K562 (cell line): ENCODE data around the gene ZNF528. TPM values are rescaled to one million over a fixed set of nuclear protein-coding genes. Genes with fewer than 3 reads are reported as not detected.
A peak's percentile ranks its signal among the peaks of the same experiment; 100 is the strongest.

Experiments used
- CBX5 ChIP-seq: IDR thresholded peaks from 2 replicates; pipeline ENCODE4 v1.6.1; 2014; ENCODE audit warnings: low read depth, borderline replicate concordance
- CREM ChIP-seq: IDR thresholded peaks from 2 replicates; pipeline ENCODE4 v1.6.1; 2014; ENCODE audit warnings: antibody characterized with exemption, low read depth
- ELK1 ChIP-seq: sonication (generic); formaldehyde crosslinking; IDR thresholded peaks from 2 replicates; pipeline ENCODE4 v1.8.1; 2022; ENCODE audit warnings: missing genetic modification reagents
- ETS2 ChIP-seq: IDR thresholded peaks from 2 replicates; pipeline ENCODE4 v1.6.1; 2016; ENCODE audit warnings: borderline replicate concordance, missing genetic modification characterization, mild to moderate bottlenecking, moderate library complexity, missing compliant biosample characterization; ENCODE audit not compliant: poor library complexity, severe bottlenecking
- ETV1 ChIP-seq: fragments of 450-650 bp; conservative IDR thresholded peaks from 2 replicates; pipeline ENCODE4 v1.6.1; 2016; ENCODE audit warnings: missing genetic modification characterization, control low read depth, low read depth, missing compliant biosample characterization
- ETV6 ChIP-seq, 3 experiments: fragments of 150-350 bp in 1 of 3; sonication (generic) in 1 of 3; formaldehyde crosslinking in 1 of 3; IDR thresholded peaks; 2 replicates each; pipeline versions ENCODE4 v1.6.1 to v1.8.0; 2014 to 2022; ENCODE audit warnings: borderline replicate concordance in 2 of 3, low read depth in 2 of 3, antibody characterized with exemption in 1 of 3, low read length in 1 of 3, mild to moderate bottlenecking in 1 of 3, missing genetic modification reagents in 1 of 3
- HBP1 ChIP-seq: fragments of 450-650 bp; formaldehyde crosslinking; IDR thresholded peaks from 2 replicates; pipeline ENCODE4 v1.4.0; 2022; ENCODE audit warnings: missing genetic modification characterization
- HNRNPLL ChIP-seq: fragments of 200-400 bp; formaldehyde crosslinking; IDR thresholded peaks from 2 replicates; pipeline ENCODE4 v1.6.1; 2017; ENCODE audit warnings: low read length, low read depth, mild to moderate bottlenecking; ENCODE audit not compliant: poor library complexity, severe bottlenecking
- NRF1 ChIP-seq, 2 experiments: fragments of 450-650 bp; IDR thresholded peaks in 1 of 2; conservative IDR thresholded peaks in 1 of 2; 2 replicates each; pipeline ENCODE4 v1.6.1; 2014; ENCODE audit warnings: mild to moderate bottlenecking in 2 of 2
- PHF20 ChIP-seq: fragments of 450-650 bp; IDR thresholded peaks from 2 replicates; pipeline ENCODE4 v1.6.1; 2018; ENCODE audit not compliant: partially characterized antibody
- PHF8 ChIP-seq: fragments of 200-600 bp; sonication (generic); IDR thresholded peaks from 2 replicates; pipeline ENCODE4 v1.6.1; 2012; ENCODE audit warnings: mixed run types, mild to moderate bottlenecking, inconsistent platforms, low read length, moderate library complexity, borderline replicate concordance
- POLR2G ChIP-seq: fragments of 200-400 bp; formaldehyde crosslinking; IDR thresholded peaks from 2 replicates; pipeline ENCODE4 v1.6.1; 2017; ENCODE audit warnings: low read depth, mild to moderate bottlenecking, antibody characterized with exemption, low read length, moderate library complexity
- RBM39 ChIP-seq: fragments of 200-400 bp; formaldehyde crosslinking; optimal IDR thresholded peaks from 2 replicates; pipeline ENCODE3; 2018; ENCODE audit warnings: low read depth, low read length
- ZBTB11 ChIP-seq, 3 experiments: fragments of 200-800 bp in 1 of 3; fragments of 250-450 bp in 1 of 3; fragments of 450-650 bp in 1 of 3; sonication (Bioruptor Pico) in 1 of 3; sonication (Bioruptor generic) in 1 of 3; formaldehyde crosslinking in 1 of 3; IDR thresholded peaks; 2 replicates each; pipeline versions ENCODE4 v1.6.1 to v1.8.0; 2016 to 2022; ENCODE audit warnings: mild to moderate bottlenecking in 2 of 3, missing genetic modification characterization in 2 of 3, missing compliant biosample characterization in 1 of 3, moderate library complexity in 1 of 3
- ZNF133 ChIP-seq: fragments of 250-450 bp; sonication (Bioruptor Pico); IDR thresholded peaks from 2 replicates; pipeline ENCODE4 v1.4.0; 2020; ENCODE audit warnings: mild to moderate bottlenecking
- ZNF253 ChIP-seq: fragments of 250-450 bp; sonication (Bioruptor Pico); conservative IDR thresholded peaks from 2 replicates; pipeline ENCODE4 v1.6.1; 2021; ENCODE audit warnings: mild to moderate bottlenecking
- ZNF311 ChIP-seq: fragments of 250-450 bp; sonication (Bioruptor Pico); IDR thresholded peaks from 2 replicates; pipeline ENCODE4 v1.4.0; 2020; ENCODE audit warnings: mild to moderate bottlenecking, moderate library complexity
- polyA plus RNA-seq, 8 experiments: library from polyadenylated mRNA; depleted of rRNA in 4 of 8; stranded (reverse) in 5 of 8; unstranded in 3 of 8; fragments of >200 nt; fragmentation: Nextera tagmentation in 2 of 8; fragmentation: Illumina TruSeq in 1 of 8; extraction: Ambion mirVana in 2 of 8; extraction: Trizol in 1 of 8; gene quantifications; 2 replicates each; pipeline versions ENCODE4 v1.2.1 to v1.2.3, GENCODE V29; 2011 to 2014; ENCODE audit warnings: inconsistent platforms in 1 of 8, missing spikeins in 1 of 8
- total RNA-seq, 7 experiments: library from RNA; depleted of rRNA in 6 of 7; stranded (reverse); fragments of >200 nt in 6 of 7; fragmentation: Illumina TruSeq in 2 of 7; extraction: Trizol in 2 of 7; gene quantifications; 2 replicates each; pipeline versions ENCODE4 v1.2.1 to v1.2.3, GENCODE V29; 2011 to 2021; ENCODE audit warnings: low replicate concordance in 1 of 7
- TF ChIP-seq, protein P1 (sequence below): fragments of 450-650 bp; conservative IDR thresholded peaks from 2 replicates; pipeline ENCODE4 v1.6.1; 2016; ENCODE audit warnings: missing genetic modification characterization, low read depth, mild to moderate bottlenecking, control low read depth, missing compliant biosample characterization

ZNF528 gene
- total and polyA plus RNA-seq, 9 of the 15 experiments (the other 6 are each of a cell fraction or from before 2014, with no cell fraction given): 1.2 to 3.9 (median 2.4) TPM

GRCh38 chr19:52397310-52398080, at the start of gene ZNF528 (continued):
- TF ChIP-seq ETV1 (tag) (peak; percentile 64), NRF1 (conservative IDR thresholded peaks at IDR 0.05 in 1 of 2, IDR thresholded peaks at IDR 0.05 in 1 of 2) (peak; percentile 79 to 83), ZNF253 (no peak), RBM39 (no peak), POLR2G (peak; percentile 75), CBX5 (0 out of 2 replicates have a peak, but pooled peaks have one; percentile 17), PHF8 (peak; percentile 61), HBP1 (CRISPR knock-in tag) (peak; percentile 79; the same call in 1 of the 2 replicates), PHF20 (peak; percentile 43), ELK1 (CRISPR knock-in tag) (no peak), ETS2 (tag) (no peak), CREM (peak; percentile 56; the same call in 1 of the 2 replicates), HNRNPLL (peak; percentile 80), ZBTB11 (CRISPR knock-in tag; IDR thresholded peaks at IDR 0.05) (peak in 2 of 3 experiments; percentile 35 to 95; a peak in 2 of 6 replicates), ZNF133 (CRISPR knock-in tag) (no peak), ZNF311 (CRISPR knock-in tag) (no peak), ETV6 (IDR thresholded peaks at IDR 0.05; ENCODE audit: borderline replicate concordance in 1 of 2, low read depth in 2 of 2, low read length in 1 of 2) (0 out of 4 replicates have a peak, but pooled peaks of 1 of the 2 experiments have one; percentile 57), ETV6 (CRISPR knock-in tag; IDR thresholded peaks at IDR 0.05; ENCODE audit: borderline replicate concordance) (no peak)
- TF ChIP-seq, protein P1, sequence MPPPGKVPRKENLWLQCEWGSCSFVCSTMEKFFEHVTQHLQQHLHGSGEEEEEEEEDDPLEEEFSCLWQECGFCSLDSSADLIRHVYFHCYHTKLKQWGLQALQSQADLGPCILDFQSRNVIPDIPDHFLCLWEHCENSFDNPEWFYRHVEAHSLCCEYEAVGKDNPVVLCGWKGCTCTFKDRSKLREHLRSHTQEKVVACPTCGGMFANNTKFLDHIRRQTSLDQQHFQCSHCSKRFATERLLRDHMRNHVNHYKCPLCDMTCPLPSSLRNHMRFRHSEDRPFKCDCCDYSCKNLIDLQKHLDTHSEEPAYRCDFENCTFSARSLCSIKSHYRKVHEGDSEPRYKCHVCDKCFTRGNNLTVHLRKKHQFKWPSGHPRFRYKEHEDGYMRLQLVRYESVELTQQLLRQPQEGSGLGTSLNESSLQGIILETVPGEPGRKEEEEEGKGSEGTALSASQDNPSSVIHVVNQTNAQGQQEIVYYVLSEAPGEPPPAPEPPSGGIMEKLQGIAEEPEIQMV (tag): 0 out of 2 replicates have a peak, but pooled peaks have one; percentile 4
